GM21360 (cell line): ENCODE measurements around the gene DFFB.
"Not testable (repeated sequence)": the region's sequence is repeated elsewhere in the genome, so short reads cannot be mapped to it uniquely, and the experiment has no call there.

Experiments
- ATAC-seq: cut with Tn5 transposase; IDR thresholded peaks from one replicate; pipeline ENCODE4 v1.9.1; 2021; ENCODE audit warnings: mild to moderate bottlenecking, moderate library complexity; ENCODE audit not compliant: unreplicated experiment

The DFFB gene, protein sequence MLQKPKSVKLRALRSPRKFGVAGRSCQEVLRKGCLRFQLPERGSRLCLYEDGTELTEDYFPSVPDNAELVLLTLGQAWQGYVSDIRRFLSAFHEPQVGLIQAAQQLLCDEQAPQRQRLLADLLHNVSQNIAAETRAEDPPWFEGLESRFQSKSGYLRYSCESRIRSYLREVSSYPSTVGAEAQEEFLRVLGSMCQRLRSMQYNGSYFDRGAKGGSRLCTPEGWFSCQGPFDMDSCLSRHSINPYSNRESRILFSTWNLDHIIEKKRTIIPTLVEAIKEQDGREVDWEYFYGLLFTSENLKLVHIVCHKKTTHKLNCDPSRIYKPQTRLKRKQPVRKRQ

DNA sequence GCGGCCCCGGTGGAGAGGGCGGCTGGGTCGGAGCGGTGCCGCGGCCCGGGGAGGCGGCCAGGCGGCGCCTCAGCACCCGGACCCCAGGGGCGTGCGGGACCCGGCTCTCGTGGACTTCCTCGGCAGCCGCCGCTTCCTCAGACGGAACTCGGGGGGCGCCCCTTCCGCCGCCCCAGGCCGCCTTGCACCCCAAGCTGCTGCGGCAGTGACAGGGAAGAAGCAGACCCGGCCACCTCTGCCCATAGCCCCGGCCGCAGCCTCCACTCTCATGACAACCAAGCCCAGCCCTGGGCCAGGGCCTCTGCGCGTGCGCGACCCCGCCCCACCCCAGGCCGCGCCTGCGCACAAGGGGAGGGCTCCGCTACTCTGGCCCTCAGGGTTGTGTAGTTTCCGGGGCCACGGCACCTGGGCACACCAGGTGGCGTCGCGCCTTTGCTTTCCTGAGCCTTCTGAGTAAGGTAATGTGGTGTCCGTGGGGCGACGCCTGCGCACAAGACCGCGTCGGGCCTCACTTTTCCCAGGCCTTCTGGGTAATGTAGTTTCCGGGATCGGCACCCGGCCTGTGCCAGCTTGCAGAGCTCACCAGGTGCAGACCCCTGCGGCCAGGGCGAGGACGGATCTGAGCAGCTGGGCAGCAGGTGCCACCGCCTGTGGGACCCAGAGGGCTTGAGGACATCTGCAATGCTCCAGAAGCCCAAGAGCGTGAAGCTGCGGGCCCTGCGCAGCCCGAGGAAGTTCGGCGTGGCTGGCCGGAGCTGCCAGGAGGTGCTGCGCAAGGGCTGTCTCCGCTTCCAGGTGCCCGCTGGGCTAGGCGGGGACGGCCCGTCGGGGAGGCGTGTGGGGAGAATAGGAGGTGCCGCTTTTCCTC lies at the start of gene DFFB, which contains the start of gene CEP104:
Gene DFFB, plus strand, starts transcription at position 554 of the 868 bp plus-strand sequence. Its CDS starts 128 bp downstream, at position 682.
Gene CEP104, minus strand, starts transcription at position 289 of the 868 bp plus-strand sequence. CDS start 4,804 bp downstream, outside the sequence.
- peak; percentile 97 for ATAC-seq

DNA sequence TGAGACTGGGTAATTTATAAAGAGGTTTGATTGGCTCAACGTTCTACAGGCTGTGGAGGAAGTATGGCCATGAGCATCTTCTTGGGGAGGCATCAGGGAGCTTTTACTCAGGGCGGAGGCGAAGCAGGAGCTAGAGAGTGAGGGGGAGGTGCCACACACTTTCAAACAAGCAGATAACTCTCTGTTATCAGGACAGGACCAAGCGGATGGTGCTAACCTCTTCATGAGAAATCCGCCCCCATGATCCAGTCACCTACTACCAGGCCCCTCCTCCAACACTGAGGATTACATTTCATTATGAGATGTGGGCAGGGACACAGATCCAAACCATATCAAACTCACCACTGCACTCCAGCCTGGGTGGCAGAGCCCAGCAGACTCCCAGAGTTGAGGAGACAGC lies 49.5 kb upstream of the DFFB start:
- ATAC-seq = no peak

DNA sequence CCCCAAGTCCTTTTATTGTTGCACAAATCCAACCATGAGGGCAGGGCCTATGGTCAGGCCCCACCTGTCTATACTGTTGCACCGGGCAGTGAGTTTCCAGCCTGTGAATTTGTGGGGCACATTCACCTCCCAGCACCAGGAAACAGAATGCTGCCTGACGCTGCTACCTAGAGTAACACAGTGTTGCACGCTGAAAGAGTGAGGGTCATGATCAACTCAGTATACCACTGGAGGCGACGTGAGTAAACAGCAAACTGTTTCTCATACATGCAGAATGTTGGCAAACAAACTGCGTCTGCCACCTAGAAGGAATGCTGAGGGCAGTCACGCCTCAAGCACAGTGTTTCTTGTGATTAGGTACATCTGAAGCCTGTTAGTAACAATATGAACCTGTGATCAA lies 47.6 kb upstream of the DFFB start:
- ATAC-seq = no peak

DNA sequence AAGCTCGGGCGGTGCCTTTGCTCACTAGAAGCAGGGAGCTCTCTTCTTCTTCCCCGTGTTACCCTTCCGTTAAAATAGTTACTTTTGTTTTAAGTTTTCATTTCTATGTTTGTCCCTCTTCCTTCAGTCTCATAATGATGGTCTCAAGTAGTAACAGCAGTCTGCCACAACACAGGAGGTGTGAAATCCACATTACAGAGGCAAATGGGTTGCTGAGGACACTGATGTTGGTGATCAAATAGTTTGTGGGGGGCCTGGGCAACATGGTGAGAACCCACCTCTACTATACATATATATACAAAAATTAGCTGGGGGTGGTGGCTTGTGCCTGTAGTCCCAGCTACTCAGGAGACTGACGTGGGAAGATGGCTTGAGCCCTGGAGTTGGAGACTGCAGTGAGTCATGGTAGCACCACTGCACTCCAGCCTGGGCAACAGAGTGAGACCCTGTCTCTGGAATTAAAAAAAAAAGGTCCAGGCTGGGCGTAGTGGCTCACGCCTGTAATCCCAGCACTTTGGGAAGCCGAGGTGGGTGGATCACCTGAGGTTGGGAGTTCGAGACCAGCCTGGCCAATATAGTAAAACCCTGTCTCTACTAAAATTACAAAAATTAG lies 47.0 kb upstream of the DFFB start:
- not testable (repeated sequence) for ATAC-seq

DNA sequence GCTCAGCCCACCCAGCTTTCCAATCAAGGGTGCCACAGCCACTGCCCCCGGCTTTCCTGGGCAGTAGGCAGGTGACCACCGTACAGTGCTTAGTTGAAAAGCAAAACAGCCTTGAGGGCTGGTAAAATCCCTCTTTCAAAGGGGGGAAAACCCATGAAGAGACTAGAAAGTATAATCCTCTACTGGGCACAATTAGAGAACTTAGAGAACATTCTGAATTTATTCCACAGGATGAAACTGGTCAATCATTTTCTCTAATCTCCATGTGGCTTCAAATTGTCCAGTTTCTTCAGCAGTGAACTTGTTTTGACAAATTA lies 45.7 kb upstream of the DFFB start:
- ATAC-seq = no peak

DNA sequence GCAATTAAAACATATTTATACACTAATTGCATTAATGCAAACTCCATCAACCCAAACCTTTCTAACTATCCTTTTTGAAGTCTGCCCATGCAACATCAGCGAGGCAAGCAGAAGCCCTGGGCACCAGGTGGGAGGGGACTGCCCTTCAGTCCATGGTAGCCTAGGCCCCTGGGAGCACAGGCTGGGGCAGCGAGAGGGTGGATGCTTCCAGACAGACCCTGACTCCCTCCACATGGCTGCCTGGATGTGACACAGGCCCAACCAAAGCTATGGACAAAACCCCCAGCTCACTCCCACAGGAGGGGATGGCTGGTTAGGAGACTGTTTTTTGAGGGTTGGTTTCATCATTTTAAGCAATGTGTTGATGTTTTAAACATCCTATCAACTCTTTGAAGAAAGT lies 43.2 kb upstream of the DFFB start:
- ATAC-seq = no peak

DNA sequence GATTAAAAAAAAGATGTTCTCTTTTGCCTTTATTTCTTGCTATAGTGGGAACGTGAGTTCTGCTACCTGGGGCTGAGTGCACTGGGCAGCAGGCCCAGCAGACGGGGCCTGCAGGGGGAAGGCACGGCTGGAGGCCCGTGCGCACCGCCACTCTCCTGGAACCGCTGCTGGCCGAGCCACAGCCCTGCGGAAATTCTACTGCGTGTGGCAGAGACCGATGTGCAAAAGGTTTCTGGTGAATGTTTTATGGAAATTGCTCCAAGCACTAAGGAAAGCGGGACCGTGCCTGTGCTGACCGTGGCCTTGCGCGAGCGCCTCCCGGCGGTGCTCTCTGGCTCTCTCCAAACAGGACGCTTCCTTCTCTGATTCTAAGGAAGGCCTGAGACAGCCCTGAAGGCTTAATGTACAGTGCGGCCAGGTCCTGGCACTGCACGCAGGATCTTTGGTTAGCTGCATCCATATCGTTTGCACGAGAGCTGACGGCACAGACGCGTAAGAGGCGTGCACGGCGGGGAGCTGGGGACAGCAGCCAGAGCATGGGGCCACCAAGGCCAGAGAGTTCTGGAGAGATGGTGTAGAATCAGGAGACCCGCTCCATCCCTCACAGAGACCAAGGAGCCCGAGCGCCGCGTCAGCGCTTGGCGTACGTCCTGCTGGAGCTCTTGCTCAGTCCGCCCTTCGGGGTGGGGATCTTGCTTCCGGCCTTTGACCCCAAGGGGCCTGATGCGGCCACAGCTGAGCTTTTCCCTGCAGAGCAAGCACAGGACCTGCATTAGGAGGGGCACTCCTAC lies 42.3 kb upstream of the DFFB start:
- ATAC-seq = no peak

DNA sequence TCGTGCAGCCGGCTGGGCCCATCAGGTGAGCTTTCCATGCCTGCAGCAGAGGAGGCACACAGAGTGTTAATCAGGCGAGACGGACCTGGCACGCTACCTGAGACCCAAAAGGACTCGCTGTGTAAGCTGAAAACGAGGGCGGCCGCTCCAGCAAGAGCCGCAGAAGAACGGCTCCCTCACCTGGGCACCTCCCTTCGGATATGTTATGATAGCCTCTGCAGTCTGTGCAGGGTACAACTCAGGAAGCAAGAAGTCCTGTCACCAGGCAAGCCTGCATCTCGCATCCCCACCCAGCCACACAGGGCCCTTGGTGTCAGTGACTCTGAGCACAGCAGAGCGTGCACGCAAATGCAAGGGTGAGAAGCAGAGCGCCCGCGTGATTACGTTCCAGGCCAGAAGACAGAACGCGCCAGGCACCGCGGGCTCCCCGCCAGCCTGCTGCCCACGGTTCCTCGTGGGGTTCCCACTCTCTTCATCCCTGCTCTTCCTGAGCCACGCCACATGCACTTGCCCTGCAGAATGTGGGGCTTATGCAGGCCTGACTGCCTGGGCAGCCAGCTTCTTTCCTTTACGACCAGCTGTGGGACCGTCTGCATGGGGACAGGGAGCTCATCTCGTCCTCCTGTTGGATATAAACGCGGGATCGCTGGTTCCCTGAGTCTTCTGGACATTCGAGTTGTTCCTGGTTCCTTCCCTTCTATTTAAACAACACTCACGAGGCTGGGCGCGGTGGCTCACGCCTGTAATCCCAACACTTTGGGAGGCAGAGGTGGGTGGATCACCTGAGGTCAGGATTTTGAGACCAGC lies 40.7 kb upstream of the DFFB start:
- no peak for ATAC-seq

DNA sequence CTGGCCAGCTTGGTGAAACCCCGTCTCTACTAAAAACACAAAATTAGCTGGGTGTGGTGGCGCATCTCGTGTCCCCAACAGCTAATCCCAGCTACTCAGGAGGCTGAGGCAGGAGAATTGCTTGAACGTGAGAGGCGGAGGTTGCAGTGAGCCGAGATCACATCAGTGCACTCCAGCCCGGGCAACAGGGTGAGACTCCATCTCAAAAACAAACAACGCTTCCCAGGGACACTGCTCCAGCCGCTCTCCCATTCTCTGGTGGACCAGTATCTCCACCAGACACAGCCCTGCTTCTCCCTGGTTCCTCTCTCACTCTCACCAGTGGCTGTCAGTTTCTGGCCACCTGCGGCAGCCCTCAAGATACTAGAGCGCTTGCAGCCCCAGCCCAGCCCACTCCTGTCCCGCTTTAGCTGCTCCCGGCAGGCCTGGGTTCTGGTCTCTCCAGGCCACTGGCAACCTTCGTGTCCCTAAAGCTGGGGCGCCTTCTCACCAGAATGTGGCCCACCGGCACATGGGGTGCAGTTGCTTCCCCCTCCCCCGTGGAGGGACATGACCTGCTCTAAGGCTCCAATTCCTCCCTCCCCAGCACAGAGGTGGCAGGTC lies 40.0 kb upstream of the DFFB start:
- ATAC-seq = no peak

DNA sequence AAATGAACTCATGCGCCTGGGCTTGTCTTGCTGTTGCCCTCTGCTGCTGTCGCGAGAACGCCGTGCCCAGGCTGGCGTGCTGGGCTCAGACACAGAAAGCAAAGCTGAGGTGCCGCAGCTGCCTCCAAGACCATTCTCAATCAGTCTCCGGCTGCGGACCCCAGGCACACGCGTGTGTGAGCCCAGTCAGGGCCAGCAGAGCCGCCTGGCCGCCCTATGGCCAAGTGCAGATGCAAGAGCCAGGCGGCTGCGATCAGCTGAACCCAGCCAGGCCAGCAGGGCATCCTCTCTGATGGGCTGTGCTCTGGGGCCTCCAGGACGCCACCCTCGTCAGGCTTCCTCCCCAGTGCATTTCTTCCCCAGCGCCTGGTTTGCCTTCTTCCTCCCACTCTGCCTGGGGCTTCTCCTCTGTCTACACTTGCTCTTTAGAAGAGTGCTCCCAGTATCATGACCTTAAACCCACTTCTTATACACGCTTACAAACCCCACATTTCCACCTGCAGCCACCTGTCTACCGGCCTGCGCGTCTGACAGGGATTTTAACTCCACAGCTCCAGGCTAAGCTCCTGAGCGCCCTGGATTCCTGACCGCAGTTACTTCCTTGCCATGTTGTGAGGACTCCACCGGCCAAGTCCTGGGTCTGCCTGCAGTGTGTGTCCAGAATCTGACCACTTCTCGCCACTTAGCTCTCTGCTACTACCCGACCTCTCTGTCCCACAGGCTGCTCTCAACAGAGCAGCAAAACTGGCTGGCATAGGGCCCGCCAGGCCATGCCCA lies 39.3 kb upstream of the DFFB start:
- no peak for ATAC-seq

DNA sequence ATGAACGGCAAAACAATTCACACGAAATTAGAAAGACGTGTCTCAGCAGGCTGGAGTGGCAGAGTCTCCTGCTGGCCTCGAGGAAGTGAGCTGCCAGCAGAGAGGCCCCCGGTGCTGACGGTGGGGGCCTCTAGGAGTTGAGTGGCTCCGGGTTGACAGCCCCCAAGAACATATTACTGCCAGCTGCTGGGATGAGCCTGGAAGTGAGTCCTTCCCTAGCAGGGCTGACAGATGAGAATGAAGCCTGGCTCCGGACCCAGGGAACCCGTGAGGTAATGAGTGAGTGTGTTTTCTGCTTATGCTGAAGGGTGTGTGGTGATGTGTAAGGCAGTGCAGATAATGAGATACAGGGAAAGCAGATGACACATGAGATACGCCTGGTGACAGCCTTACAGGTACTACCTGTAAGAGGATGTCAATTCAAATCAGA lies 37.5 kb upstream of the DFFB start:
- ATAC-seq = no peak

DNA sequence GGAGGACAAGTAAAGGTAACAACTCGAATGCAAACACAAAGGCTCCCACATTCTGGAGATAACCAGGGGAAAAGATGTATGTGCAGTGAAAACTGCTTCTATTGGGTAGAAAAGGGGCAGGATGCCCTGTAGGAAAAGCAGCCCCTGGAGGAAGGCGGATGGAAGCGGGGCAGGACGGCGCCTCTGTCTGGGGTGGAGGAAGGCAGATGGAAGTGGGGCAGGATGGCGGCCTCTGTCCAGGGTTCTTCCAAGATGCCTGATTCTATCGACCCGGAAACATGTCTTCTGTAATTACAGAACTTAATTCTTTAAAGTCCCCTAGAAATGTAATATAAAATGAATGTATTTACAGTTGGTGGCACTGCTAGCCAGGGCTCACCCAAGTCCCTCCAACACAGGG lies 37.0 kb upstream of the DFFB start:
- no peak for ATAC-seq

DNA sequence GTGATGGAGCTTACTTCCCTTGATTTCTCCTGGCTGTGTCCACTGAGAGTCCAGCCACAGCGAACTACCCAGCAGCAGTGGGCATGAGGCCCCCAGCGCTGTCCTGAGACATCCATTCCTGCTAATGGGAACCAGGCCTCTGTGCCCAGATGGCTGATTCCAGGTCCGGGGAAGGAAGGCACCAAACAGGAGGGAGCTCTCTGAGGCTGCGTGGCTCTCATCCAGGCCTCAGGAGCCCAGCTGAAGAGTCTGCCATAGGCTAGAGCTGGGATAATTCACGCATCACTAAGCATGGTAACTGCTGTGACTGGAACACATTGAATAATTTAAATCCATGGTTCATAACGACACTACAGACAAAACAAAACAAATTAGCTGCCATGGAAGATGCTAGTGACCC lies 36.3 kb upstream of the DFFB start:
- ATAC-seq = no peak

DNA sequence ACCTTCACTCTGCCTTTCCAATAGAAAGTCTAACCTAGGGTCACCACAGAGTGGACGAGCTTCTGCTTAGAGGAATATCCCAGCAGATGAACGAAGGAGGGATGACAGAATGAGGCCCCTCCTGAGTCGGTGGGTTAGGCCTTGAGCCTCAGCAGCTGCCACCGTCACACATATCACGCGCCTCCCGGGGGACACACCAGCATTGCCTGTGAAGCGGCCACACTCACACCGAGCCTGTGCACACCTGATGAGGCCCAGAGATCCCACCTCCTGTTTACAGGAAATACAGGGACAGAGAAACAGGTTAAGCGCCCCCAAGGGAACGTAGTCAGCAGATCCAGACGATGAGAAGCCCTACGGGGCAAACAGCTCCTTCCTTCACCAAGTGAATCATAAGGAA lies 35.8 kb upstream of the DFFB start:
- no peak for ATAC-seq

DNA sequence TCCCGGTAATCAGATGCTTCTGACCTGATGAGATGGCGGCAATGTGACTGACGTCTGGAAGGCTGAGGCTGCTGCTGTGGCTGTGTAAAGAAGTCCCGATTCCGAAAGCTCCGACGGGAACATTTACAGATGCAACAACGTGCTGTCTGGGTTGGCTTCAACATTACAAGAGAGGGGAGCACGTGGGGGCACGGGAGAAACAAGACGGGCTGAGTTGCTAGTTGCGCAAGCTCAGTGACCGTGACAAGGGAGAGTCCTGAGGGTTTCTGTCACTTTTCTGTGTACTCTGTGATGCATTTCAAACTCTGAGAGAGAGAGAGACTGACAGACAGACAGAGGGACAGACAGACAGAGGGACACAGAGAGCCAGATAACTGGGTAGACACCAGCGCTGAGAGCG lies 35.4 kb upstream of the DFFB start:
- no peak for ATAC-seq

DNA sequence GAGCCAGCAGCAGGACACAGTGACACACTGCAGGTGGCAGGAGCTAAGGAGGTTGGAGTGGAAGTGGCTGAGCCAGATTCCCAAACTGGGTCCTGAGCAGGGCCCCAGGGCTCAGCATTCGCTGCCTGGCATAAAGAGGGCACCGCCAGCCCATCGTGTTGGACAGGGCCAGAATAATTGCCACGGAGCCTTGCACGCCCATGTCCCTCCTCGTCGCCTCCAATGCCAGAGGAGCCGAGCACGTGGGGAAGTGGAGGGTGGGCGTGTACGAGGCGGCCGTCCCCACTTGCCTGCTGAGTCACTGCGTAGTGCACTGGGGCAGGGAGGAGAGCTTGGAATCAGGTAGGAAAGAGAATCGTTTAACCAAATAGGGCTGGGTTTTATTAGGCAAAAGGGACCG lies 34.9 kb upstream of the DFFB start:
- no peak for ATAC-seq

DNA sequence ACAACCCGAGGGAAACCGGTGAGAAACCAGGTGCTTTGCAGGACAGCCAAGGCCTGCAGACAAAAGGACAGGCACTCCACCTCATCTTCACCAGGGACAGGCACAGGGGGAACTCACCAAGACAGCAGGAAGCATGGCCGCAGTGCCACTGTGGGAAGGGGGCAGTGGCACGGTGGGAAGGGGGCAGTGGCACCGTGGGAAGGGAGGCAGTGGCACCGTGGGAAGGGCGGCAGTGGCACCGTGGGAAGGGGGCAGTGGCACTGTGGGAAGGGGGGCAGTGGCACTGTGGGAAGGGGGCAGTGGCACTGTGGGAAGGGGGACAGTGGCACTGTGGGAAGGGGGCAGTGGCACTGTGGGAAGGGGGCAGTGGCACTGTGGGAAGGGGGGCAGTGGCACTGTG lies 32.6 kb upstream of the DFFB start:
- no peak for ATAC-seq

DNA sequence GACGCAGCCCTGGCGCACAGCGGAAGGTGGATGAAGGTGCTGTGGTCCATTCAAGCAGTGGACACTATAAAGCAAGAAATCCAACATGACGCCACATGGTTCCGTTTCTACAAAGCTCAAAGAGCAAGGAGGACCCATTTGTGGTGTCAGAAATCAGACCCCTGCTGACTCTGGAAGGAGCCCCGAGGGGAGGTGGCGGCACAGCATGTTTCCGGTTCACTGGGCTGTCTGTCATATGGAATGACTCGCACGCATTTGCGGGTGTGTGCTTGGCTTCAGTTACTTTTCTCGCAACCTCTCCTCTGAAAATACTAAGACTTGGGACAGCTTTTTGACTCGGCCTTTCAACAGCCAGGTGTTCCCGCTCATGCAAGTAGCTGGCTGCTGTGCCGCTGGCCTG lies 31.9 kb upstream of the DFFB start:
- ATAC-seq = no peak

DNA sequence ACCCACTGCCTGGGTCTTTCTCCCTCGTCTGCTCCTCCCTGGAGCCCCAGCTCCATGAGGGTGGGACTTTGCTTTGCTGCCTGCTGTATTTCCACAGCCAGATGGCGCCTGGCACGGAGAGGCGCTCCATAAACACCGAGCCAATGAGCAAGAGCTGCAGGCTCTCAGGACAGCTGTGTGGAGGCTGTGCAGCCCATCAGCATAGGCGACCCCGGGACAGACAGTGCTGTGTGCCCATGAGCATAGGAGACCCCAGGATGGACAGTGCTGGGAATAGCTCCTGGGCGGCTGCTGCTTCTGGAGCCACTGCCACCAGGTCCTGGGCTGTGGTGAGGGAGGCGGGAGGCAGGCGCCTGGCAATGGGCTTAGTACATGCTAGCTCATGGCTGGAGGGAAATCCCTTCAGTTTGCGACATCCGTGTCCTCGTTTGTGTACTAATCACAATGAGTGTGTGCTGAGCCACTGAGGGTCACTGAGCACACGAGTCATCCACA lies 29.4 kb upstream of the DFFB start:
- ATAC-seq = no peak
